ENCODE measurements around the gene CD3D.

GRCh38 chr11:118373871-118374270 lies 31.4 kb upstream of the CD3D start:
- TF ChIP-seq CTCF (IDR thresholded peaks at IDR 0.05) (no peak), POLR2A (IDR thresholded peaks at IDR 0.05) (no peak)

Data from lower leg skin (tissue), 3 donors.